HL-60/S4 treated with phorbol 12-myristate 13-acetate at 8.2 ng/mL for 4 days and 3 days (cell line): Measurements from ENCODE around the gene HSPA14.
"Not testable (repeated sequence)": the region's sequence is repeated elsewhere in the genome, so short reads cannot be mapped to it uniquely, and the experiment has no call there.

Experiments
- in situ Hi-C: fragments of 300-500 bp; cut with MboI; formaldehyde crosslinking; loops from 2 replicates; pipeline ENCODE4 v1.15.0; 2022; ENCODE audit warnings: low sequenced_read_pairs

HSPA14 gene

DNA sequence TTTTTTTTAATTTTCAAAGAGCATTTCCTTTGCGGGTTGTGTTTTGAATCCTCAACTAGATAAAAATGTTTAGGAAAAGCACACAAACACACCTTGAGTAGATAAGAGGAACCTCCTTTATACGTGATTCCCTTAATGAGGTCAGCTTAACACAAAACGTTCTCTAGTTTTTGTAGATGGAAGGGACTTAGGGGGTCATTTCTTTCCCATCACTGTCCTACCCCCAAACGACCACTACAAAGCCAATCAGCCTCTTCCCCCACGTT lies 41.8 kb downstream of the HSPA14 start:
- in situ Hi-C loops = no loop called here

DNA sequence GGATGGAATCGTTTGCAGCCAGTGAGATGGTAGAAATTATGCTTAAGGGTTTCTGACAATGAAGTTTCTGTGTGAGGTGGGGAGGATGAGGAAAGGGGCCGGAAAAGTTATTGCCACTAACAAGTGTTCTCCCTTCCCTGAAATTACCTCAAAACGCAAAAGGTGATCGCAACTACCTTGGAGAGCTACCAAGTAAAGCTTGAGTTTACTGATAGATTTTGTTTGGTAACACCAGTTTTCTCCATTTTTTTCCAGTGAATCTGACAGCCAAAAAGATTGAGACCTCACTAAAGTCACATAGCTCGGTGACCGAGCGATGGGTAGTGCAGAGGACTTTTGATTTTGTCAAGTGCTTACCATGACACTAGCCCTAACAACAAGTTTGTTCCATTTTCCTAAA lies 42.1 kb downstream of the HSPA14 start:
- in situ Hi-C loops = no loop called here

GRCh38 chr10:14884082-14884481 lies 46.0 kb downstream of the HSPA14 start:
- in situ Hi-C loops = no loop called here

DNA sequence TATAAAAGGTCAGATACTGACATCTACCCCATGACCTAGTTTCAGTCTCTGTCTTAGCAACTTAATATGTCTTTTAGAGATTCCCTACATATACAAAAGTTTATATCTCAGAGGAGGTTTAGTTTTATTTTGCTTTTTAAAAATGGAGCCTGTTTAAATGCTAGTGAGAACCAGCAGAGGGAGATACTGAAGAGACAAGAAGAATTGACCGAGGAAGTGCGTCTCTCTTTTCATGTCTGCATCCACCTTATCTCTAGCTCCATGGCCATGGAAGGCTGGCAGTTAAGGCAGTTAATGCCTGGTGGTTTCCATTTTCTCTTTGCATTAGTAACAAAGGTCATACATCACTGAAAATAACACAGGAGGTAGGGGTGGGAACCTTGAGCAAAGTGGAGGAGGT lies 51.2 kb downstream of the HSPA14 start:
- in situ Hi-C loops = no loop called here

DNA sequence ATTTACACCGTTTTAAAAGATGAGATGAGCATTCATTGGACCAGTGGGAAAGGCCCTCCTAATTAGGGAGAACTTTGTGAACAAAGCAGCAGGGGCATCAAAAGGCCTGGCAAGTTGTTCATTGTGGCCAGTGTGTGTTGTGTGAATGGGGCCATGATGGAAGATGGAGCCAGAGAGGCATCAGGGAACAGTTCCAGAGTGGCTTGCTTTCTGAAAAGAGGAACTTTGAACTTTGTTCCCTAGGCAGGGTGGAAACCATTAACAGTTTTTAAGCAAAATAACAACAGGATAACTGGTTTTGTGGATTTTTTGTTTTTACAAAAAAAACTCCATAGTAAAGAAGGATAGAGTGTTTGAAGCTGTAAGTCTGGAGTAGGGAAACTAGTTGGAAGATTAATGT lies 53.0 kb downstream of the HSPA14 start:
- in situ Hi-C loops = no loop called here

DNA sequence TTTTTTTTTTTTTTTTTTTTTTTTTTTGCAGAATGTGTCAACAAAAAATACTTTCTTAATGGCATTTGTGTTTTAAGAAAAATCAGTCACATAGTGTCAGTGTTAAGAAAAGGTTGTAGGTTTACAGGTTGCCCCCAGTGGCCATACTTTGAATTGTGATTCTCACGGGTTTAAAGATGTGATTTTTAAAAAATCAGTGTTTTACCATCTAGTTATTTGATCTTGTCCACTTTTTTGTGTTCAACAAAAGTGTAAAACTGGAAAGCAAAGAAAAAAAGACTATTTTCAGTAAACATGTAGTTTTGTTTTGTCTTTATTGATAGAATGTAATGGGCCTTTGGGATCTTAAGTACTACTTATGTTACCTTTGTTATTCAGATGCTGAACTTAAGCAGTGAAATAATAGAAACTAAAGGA lies 66.2 kb downstream of the HSPA14 start:
- in situ Hi-C loops = no loop called here

- in situ Hi-C loops = no loop called here
Observed at GRCh38 chr10:14904864-14905263, 66.8 kb downstream of the HSPA14 start.

DNA sequence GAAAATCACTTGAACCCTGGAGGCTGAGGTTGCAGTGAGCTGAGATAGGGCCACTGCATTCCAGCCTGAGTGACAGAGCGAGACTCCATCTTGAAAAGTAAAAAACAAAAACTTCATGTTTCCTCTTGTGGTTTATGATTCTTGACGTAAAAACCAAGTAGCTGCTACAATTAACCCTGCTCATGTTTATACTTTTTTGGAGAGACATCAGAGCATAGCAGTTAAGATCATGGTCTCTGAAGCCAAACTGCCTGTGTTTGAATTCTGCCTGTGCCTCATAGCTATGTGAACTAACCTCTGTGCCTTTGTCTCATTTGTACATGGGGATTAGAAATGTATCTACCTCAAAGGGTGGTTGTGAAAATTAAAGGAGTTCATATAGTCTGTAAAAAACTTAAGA lies 67.8 kb downstream of the HSPA14 start:
- in situ Hi-C loops = no loop called here

GRCh38 chr10:14906765-14907164 lies 68.7 kb downstream of the HSPA14 start:
- in situ Hi-C loops = no loop called here

- in situ Hi-C loops = not testable (repeated sequence)
Observed at GRCh38 chr10:14907591-14907990, 69.5 kb downstream of the HSPA14 start.

GRCh38 chr10:14909101-14909500 lies 71.0 kb downstream of the HSPA14 start:
- in situ Hi-C loops = no loop called here

DNA sequence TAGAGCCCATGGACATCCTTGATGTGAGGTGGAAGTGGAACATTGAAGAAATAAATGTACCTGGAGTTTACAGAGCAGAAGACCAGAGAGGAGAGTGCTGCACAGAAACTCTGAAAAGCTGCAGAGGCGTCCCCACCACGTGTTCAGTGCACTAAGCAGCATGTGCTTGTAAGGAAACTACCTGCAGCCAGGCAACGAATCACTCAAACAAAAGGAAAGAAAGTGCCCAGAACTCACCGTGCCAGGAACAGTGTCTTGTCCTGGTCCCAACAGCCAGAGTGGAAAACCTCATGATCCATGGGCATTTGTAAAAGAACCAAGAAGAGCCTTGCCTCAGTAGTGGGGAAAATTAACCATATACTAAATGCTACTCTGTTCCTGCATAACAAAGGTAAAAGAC lies 72.8 kb downstream of the HSPA14 start:
- in situ Hi-C loops = no loop called here

DNA sequence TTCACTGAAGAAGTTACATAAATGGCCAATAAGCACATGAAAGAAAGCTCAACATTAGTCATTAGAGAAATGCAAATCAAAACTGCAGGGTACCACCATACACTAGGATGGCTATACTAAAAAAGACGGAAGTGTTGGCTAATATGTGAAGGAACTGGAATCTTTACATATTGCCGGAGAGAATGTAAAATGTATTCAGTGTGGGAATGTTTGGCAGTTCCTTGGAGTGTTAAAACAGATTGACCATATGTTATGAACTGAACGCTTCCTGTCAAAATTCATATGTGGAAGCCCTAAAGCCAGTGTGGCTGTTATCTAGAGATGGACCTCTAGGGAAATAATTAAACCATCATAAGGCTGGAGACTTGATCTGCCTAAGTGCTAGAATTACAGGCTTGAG lies 73.7 kb downstream of the HSPA14 start:
- in situ Hi-C loops = no loop called here

GRCh38 chr10:14916600-14916999 lies 78.5 kb downstream of the HSPA14 start:
- in situ Hi-C loops = no loop called here

DNA sequence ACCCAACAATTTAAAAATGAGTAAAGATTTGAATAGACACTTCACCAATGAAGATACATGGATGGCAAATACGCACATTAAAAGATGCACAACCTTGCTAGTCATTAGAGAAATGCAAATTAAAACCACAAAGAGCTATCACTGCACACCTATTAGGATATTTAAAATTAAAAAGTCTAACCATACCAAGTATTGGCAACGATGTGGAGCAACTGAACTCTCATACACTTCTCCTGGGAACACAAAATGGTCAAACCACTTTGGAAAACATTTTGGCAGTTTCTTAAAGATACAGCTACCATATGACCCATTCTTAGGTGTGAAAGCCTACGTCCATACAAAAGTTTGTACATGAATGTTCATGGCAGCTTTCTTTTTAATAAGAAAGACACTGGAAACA lies 79.7 kb downstream of the HSPA14 start:
- in situ Hi-C loops = no loop called here

DNA sequence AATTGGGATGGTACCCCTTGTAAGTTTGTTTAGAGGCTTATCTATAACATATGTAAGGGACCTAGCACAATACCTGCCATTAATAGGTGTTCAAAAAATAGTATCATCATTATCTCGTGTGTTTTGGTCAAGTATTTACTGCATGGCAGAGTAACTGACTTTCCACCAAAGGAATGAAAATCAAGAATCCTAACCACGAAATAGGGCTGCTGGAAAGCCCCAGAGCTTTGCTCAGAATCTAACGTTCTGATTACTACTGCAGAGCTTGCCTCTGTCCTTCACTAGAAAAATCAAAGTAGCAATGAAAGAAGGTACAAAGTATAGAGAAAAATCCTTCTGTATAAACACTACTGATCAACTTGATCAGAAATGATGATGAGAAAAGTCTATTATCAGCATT lies 80.9 kb downstream of the HSPA14 start:
- in situ Hi-C loops = no loop called here
